MCF 10A (cell line): ENCODE results near the gene CXCL13. TPM values are rescaled to one million over a fixed set of nuclear protein-coding genes. Genes with fewer than 3 reads are reported as not detected.
"Not testable (repeated sequence)": the region's sequence is repeated elsewhere in the genome, so short reads cannot be mapped to it uniquely, and the experiment has no call there.

ENCODE experiments used
- Bru-seq: library from RNA; stranded (reverse); fragments of 400-500 nt; gene quantifications from one replicate; lab custom pipeline; 2021; lab: Mats Ljungman, UMichigan
- BruChase-seq, 2 experiments: library from RNA; stranded (reverse); fragments of 400-500 nt; gene quantifications; one replicate each; lab custom pipeline; 2021; lab: Mats Ljungman, UMichigan
- BruUV-seq: library from RNA; stranded (reverse); fragments of 400-500 nt; replicated peaks from 2 replicates; lab custom pipeline; 2021; lab: Mats Ljungman, UMichigan
- CTCF ChIA-PET: fragments of 300-600 bp; sonication (Branson Sonifier 250); formaldehyde crosslinking; extraction: SDS; loops from one replicate; lab custom pipeline; 2021; ENCODE audit warnings: antibody characterized with exemption, inconsistent platforms; lab: Yijun Ruan, JAX
- POLR2A ChIA-PET: fragments of 300-600, 350-650 bp; sonication (Branson Sonifier 250); formaldehyde crosslinking; extraction: SDS; loops from one replicate; lab custom pipeline; 2020; ENCODE audit warnings: antibody characterized with exemption, inconsistent platforms; lab: Yijun Ruan, JAX
- DNase-seq: peaks from one replicate; pipeline ENCODE4 v3.0.0-alpha.2; 2018; ENCODE audit not compliant: unreplicated experiment
- H3K27ac Mint-ChIP-seq: one replicate; pipeline ENCODE4 v1.8.0; 2022; ENCODE audit warnings: mild to moderate bottlenecking, low read depth, mixed read lengths; ENCODE audit not compliant: unreplicated experiment
- H3K27me3 Mint-ChIP-seq: one replicate; pipeline ENCODE4 v1.8.0; 2022; ENCODE audit warnings: mixed read lengths; ENCODE audit not compliant: insufficient read depth, unreplicated experiment
- H3K36me3 Mint-ChIP-seq: one replicate; pipeline ENCODE4 v1.8.0; 2022; ENCODE audit warnings: mild to moderate bottlenecking, moderate library complexity, mixed read lengths; ENCODE audit not compliant: insufficient read depth, unreplicated experiment
- H3K4me1 Mint-ChIP-seq: one replicate; pipeline ENCODE4 v1.8.0; 2022; ENCODE audit warnings: mixed read lengths; ENCODE audit not compliant: insufficient read depth, unreplicated experiment
- H3K4me3 Mint-ChIP-seq: one replicate; pipeline ENCODE4 v1.8.0; 2022; ENCODE audit warnings: mild to moderate bottlenecking, moderate library complexity, mixed read lengths; ENCODE audit not compliant: unreplicated experiment
- H3K9me3 Mint-ChIP-seq: one replicate; pipeline ENCODE4 v1.8.0; 2022; ENCODE audit warnings: mixed read lengths; ENCODE audit not compliant: unreplicated experiment
- intact Hi-C: fragments of 100-400 bp; cut with micrococcal nuclease; formaldehyde crosslinking; loops from 2 replicates; pipeline ENCODE4 v1.14.1; 2022
- long read RNA-seq: library from polyadenylated mRNA; stranded (forward); transcript quantifications from one replicate; pipeline ENCODE4 v2.0.0, GENCODE V29; 2022
- total RNA-seq: library from RNA; stranded (reverse); gene quantifications from 2 replicates; pipeline ENCODE4 v1.2.3, GENCODE V29; 2022
- TF ChIP-seq, protein P1 (sequence below): fragments of 200-600 bp; IDR thresholded peaks from one replicate; pipeline ENCODE4 v1.8.0; 2022; ENCODE audit warnings: antibody characterized with exemption, mild to moderate bottlenecking; ENCODE audit not compliant: unreplicated experiment

Gene CXCL13, protein sequence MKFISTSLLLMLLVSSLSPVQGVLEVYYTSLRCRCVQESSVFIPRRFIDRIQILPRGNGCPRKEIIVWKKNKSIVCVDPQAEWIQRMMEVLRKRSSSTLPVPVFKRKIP
- not detected in 2 replicates for total RNA-seq
- Bru-seq, nascent RNA, result percentile 16 among the genes with signal in this experiment
- BruChase-seq, experiment 1, labeled RNA remaining after a 6-hour chase, result percentile 37 among the genes with signal in this experiment
- percentile 22 among the genes with signal in this experiment for BruChase-seq, experiment 2, labeled RNA remaining after a 2-hour chase
- long read RNA-seq, partial matches to known transcripts, result 0 of 1 reads
- long read RNA-seq, other reads (novel, unspliced or antisense), result 1 of 1 reads

DNA sequence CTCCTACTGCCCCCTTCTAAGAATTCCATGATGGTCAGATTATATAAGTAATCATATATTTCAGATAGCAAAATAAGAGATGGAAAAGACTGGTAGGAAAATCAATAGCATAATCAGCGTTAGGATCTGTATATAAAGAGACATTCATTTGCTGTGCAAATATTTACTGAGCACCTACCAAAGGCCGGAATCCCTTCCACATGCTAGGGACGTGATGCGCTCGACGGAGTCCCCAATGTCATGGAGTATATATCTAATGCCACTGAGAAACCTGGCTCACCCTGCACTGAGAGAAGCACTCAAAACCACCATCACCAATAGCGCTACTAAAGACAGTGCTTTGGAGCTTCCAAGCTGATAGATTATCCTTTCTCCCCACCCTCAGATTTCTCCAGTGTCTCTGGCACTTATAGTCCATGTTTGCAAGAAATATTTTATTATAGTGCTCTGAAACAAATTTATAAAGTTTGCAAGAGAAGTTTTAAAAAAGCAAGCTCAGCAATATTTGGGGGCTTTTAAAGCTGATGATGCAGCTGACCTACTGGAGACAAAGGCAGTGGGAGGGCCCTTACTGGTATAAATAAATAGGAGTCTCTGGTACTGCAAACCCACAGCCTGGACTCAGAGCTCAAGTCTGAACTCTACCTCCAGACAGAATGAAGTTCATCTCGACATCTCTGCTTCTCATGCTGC is at the start of gene CXCL13:
Gene CXCL13 (plus strand): TSS at position 611 of the 693 bp plus-strand sequence. CDS start 46 bp downstream, at position 657.
- H3K27me3 Mint-ChIP-seq, result peaks cover 6% of the 10 kb centered on the region

DNA sequence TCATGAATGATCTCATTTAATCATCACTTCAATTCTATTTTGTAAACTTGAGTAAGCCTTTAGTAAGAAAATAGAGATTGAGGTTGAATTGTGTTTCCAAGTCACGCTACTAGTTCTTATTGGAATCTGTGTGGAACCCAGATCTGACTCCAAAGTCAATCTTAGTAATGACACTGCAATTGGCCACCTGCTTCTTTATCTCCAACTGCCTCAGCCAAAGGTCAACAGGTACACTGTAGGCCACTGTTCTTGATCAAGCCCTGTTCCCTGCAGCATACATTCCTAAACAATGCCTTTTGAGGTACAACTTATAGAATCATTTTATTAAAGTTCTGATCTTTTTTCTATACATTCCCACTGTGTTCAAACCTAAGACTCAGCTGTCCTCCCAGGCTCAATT is 45.5 kb upstream of the CXCL13 start:
- H3K27me3 Mint-ChIP-seq, result no peaks in the 10 kb centered on the region
- POLR2A ChIA-PET, result interaction anchor here (0.9 to 2.7 kb wide), 2 partner anchors 21 to 35 kb away, joined by 3 to 7 read pairs; no protein-coding TSS in a partner anchor
- no TSS peak for BruUV-seq
- no peak overlapping the region for H3K4me3 Mint-ChIP-seq
- peaks cover 21% of the 10 kb centered on the region for H3K4me1 Mint-ChIP-seq
- TF ChIP-seq, protein P1, sequence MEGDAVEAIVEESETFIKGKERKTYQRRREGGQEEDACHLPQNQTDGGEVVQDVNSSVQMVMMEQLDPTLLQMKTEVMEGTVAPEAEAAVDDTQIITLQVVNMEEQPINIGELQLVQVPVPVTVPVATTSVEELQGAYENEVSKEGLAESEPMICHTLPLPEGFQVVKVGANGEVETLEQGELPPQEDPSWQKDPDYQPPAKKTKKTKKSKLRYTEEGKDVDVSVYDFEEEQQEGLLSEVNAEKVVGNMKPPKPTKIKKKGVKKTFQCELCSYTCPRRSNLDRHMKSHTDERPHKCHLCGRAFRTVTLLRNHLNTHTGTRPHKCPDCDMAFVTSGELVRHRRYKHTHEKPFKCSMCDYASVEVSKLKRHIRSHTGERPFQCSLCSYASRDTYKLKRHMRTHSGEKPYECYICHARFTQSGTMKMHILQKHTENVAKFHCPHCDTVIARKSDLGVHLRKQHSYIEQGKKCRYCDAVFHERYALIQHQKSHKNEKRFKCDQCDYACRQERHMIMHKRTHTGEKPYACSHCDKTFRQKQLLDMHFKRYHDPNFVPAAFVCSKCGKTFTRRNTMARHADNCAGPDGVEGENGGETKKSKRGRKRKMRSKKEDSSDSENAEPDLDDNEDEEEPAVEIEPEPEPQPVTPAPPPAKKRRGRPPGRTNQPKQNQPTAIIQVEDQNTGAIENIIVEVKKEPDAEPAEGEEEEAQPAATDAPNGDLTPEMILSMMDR, result no peak
- no peak overlapping the region for H3K27ac Mint-ChIP-seq
- no peak for DNase-seq
- intact Hi-C loops, result no loop called here
- H3K9me3 Mint-ChIP-seq, result no peaks in the 10 kb centered on the region
- CTCF ChIA-PET, result interaction anchor here (1.0 to 1.9 kb wide), 2 partner anchors 17 to 41 kb away, joined by 3 to 7 read pairs; no protein-coding TSS in a partner anchor
- H3K36me3 Mint-ChIP-seq, result no peaks in the 10 kb centered on the region

More for the DNA sequence above, at the start of gene CXCL13:
- CTCF ChIA-PET, result interaction anchor here (0.5 to 10.3 kb wide), 6 partner anchors 13 to 220 kb away, joined by 3 to 219 read pairs (median 30); no protein-coding TSS in a partner anchor
- TF ChIP-seq, protein P1, result no peak
- Mint-ChIP-seq H3K36me3 (no peaks in the 10 kb centered on the region), H3K27ac (no peak within 1 kb of the TSS), H3K9me3 (no peaks in the 10 kb centered on the region), H3K4me3 (no peak within 1 kb of the TSS), H3K4me1 (peaks cover 10% of the 10 kb centered on the region)
- POLR2A ChIA-PET, result interaction anchor here (1.3 kb wide), 1 partner anchor 32 kb away, joined by 5 read pairs; no protein-coding TSS in a partner anchor
- no peak for DNase-seq
- BruUV-seq, result no TSS peak
- intact Hi-C loops, result no loop called here

DNA sequence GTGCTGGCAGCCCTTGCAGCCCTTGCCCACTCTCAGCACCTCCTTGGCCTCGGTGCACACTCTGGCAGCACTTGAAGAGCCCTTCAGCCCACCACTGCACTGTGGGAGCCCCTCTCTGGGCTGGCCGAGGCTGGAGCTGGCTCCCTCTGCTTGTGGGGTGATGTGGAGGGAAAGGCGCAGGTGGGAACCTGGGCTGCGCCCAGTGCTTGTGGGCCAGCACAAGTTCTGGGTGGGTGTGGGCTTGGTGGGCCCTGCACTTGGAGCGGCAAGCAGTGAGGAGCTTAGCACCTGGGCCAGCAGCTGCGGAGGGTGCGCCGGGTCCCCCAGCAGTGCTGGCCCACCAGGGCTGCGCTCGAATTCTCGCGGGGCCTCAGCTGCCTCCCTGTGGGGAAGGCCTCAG is 43.9 kb upstream of the CXCL13 start:
- intact Hi-C loops, H3K27me3 Mint-ChIP-seq, H3K9me3 Mint-ChIP-seq, H3K4me3 Mint-ChIP-seq, H3K36me3 Mint-ChIP-seq, H3K27ac Mint-ChIP-seq, DNase-seq, BruUV-seq: not testable (repeated sequence)
- peaks cover 32% of the 10 kb centered on the region for H3K4me1 Mint-ChIP-seq
- ChIA-PET POLR2A (interaction anchor here (1.6 kb wide), 1 partner anchor 18 kb away, joined by 5 read pairs; no protein-coding TSS in a partner anchor), CTCF (interaction anchor here (0.9 kb wide), 1 partner anchor 29 kb away, joined by 3 read pairs; no protein-coding TSS in a partner anchor)

DNA sequence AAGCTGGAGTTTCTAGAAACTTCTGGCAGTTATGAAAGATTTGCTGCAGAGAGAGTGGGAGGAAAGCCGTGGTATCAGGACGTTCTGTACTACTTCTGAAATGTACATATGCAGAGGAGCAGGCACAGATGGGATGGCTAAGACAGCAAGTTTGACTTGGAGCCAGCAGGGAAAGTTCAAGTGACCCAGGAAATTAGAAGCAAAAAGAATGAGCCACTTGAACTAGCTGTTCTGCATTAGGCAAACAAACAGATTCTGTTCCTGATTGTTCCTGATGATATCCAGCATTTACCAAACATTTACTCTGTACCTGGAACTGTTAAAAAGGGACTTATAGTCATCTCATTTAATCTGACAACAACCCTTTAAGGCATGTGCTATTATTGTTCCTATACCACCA is 41.4 kb upstream of the CXCL13 start:
- ChIA-PET POLR2A (interaction anchor here (0.6 to 2.0 kb wide), 5 partner anchors 12 to 719 kb away, joined by 3 to 26 read pairs (median 6); no protein-coding TSS in a partner anchor), CTCF (interaction anchor here (0.6 to 1.3 kb wide), 7 partner anchors 10 to 198 kb away, joined by 3 to 5 read pairs (median 3); no protein-coding TSS in a partner anchor)
- Mint-ChIP-seq H3K27ac (peak overlapping the region; percentile 89), H3K4me3 (no peak overlapping the region), H3K27me3 (no peaks in the 10 kb centered on the region), H3K36me3 (peaks cover 9% of the 10 kb centered on the region), H3K4me1 (peaks cover 45% of the 10 kb centered on the region), H3K9me3 (peaks cover 10% of the 10 kb centered on the region)
- BruUV-seq, result no TSS peak
- peak; percentile 45 for DNase-seq
- intact Hi-C loops, result no loop called here
- TF ChIP-seq, protein P1, result no peak
